ENCODE data around the gene RNF214.

- TF ChIP-seq CTCF (conservative IDR thresholded peaks at IDR 0.05) (no peak), EZH2 (IDR thresholded peaks at IDR 0.05; ENCODE audit: low read depth) (no peak)
Observed at GRCh38 chr11:117333917-117334316, 101.4 kb downstream of the RNF214 start.
